HCT116 (cell line): ENCODE results near the gene POLR3A.

Experiments
- CTCF ChIP-seq, 3 experiments: fragments of 200-600 bp in 1 of 3; sonication (generic) in 1 of 3; IDR thresholded peaks in 2 of 3; conservative IDR thresholded peaks in 1 of 3; 2 replicates each; pipeline ENCODE4 v1.5.1; 2012 to 2017; ENCODE audit warnings: low read depth in 2 of 3, low read length in 2 of 3, antibody characterized with exemption in 1 of 3, borderline replicate concordance in 1 of 3, control low read depth in 1 of 3, mild to moderate bottlenecking in 1 of 3, mixed read lengths in 1 of 3, mixed run types in 1 of 3, moderate library complexity in 1 of 3; ENCODE audit not compliant: insufficient read depth in 1 of 3
- EZH2 ChIP-seq: fragments of 200-600 bp; sonication (generic); IDR thresholded peaks from 2 replicates; pipeline ENCODE4 v1.6.1; 2017; ENCODE audit warnings: antibody characterized with exemption, mixed run types
- POLR2AphosphoS5 ChIP-seq: IDR thresholded peaks from 2 replicates; pipeline ENCODE4 v1.6.1; 2011; ENCODE audit warnings: mild to moderate bottlenecking, low read depth, low read length, moderate library complexity
- REST ChIP-seq: IDR thresholded peaks from 2 replicates; pipeline ENCODE4 v1.6.1; 2012; ENCODE audit warnings: low read depth
- SRF ChIP-seq: IDR thresholded peaks from 2 replicates; pipeline ENCODE4 v1.6.1; 2012; ENCODE audit warnings: low read depth

- TF ChIP-seq CTCF (IDR thresholded peaks at IDR 0.05 in 2 of 3, conservative IDR thresholded peaks at IDR 0.05 in 1 of 3; ENCODE audit: borderline replicate concordance in 1 of 3, insufficient read depth in 1 of 3, low read depth in 2 of 3, low read length in 2 of 3) (no peak), SRF (no peak), POLR2AphosphoS5 (no peak), EZH2 (no peak), REST (no peak)
Measured at GRCh38 chr10:77921395-77921794, 107.9 kb downstream of the POLR3A start.
